DOHH2 (cell line): Measurements from ENCODE around the gene PAPPA.

Source experiments
- H3F3A ChIP-seq: fragments of 200-600 bp; sonication (generic), shearing (Covaris generic); 2 replicates; pipeline ENCODE4 v1.6.0; 2016; ENCODE audit warnings: antibody characterized with exemption, mild to moderate bottlenecking; ENCODE audit not compliant: control insufficient read depth, insufficient read depth
- H3K27ac ChIP-seq: fragments of 200-600 bp; sonication (generic); 2 replicates; pipeline ENCODE4 v1.5.1; 2014; ENCODE audit warnings: low read depth, mild to moderate bottlenecking, low read length, moderate library complexity
- H3K27me3 ChIP-seq: fragments of 200-600 bp; sonication (generic); 2 replicates; pipeline ENCODE4 v1.6.1; 2014; ENCODE audit warnings: mild to moderate bottlenecking, low read length, mixed read lengths; ENCODE audit not compliant: control insufficient read depth
- H3K36me3 ChIP-seq: fragments of 200-600 bp; sonication (generic); 2 replicates; pipeline ENCODE4 v1.6.1; 2014; ENCODE audit warnings: mild to moderate bottlenecking, low read length, moderate library complexity, mixed read lengths; ENCODE audit not compliant: control insufficient read depth
- H3K4me1 ChIP-seq: fragments of 200-600 bp; sonication (generic); 2 replicates; pipeline ENCODE4 v1.6.1; 2014; ENCODE audit warnings: mild to moderate bottlenecking, low read length, mixed read lengths; ENCODE audit not compliant: control insufficient read depth
- H3K4me2 ChIP-seq: fragments of 200-600 bp; sonication (generic); 2 replicates; pipeline ENCODE4 v1.6.0; 2014; ENCODE audit warnings: mild to moderate bottlenecking, low read length, moderate library complexity
- H3K4me3 ChIP-seq: fragments of 200-600 bp; sonication (generic); 2 replicates; pipeline ENCODE4 v1.5.1; 2014; ENCODE audit warnings: mild to moderate bottlenecking, low read length, mixed read lengths
- H3K79me2 ChIP-seq: fragments of 200-600 bp; sonication (generic); 2 replicates; pipeline ENCODE4 v1.6.1; 2014; ENCODE audit warnings: mild to moderate bottlenecking, low read length, mixed read lengths; ENCODE audit not compliant: control insufficient read depth
- H3K9me2 ChIP-seq: fragments of 200-600 bp; sonication (generic); replicated peaks from 2 replicates; pipeline ENCODE4 v1.6.1; 2014; ENCODE audit warnings: mild to moderate bottlenecking, low read length, mixed read lengths; ENCODE audit not compliant: control insufficient read depth
- H3K9me3 ChIP-seq: fragments of 200-600 bp; sonication (generic); 2 replicates; pipeline ENCODE4 v1.6.1; 2014; ENCODE audit warnings: antibody characterized with exemption, low read length, mixed read lengths; ENCODE audit not compliant: control insufficient read depth, insufficient read depth
- H4K20me1 ChIP-seq: fragments of 200-600 bp; sonication (generic); 2 replicates; pipeline ENCODE4 v1.6.0; 2014; ENCODE audit warnings: low read depth, mild to moderate bottlenecking, antibody characterized with exemption, low read length, moderate library complexity; ENCODE audit not compliant: control insufficient read depth, insufficient read depth
- CTCF ChIP-seq: fragments of 200-600 bp; sonication (generic); IDR thresholded peaks from one replicate; pipeline ENCODE4 v1.5.1; 2014; ENCODE audit warnings: antibody characterized with exemption, mild to moderate bottlenecking, low read depth, low read length; ENCODE audit not compliant: poor library complexity, severe bottlenecking
- EZH2phosphoT487 ChIP-seq: fragments of 200-600 bp; sonication (generic); IDR thresholded peaks from 2 replicates; pipeline ENCODE4 v1.6.1; 2017; ENCODE audit warnings: borderline replicate concordance, mild to moderate bottlenecking, antibody characterized with exemption, low read length, moderate library complexity, mixed read lengths

Gene PAPPA

GRCh38 chr9:116212986-116213692 is 59.5 kb downstream of the PAPPA start:
- TF ChIP-seq EZH2phosphoT487, result no peak
- TF ChIP-seq CTCF, result no peak
- Histone ChIP-seq H3K36me3 (no peaks in the 10 kb centered on the region), H3K4me2 (no peak overlapping the region)

GRCh38 chr9:116213693-116214047 is 60.1 kb downstream of the PAPPA start:
- TF ChIP-seq EZH2phosphoT487 (no peak), CTCF (no peak)
- H3K79me2 ChIP-seq, result no peaks in the 10 kb centered on the region
- H3K9me2 ChIP-seq, result no peaks in the 10 kb centered on the region
- no peaks in the 10 kb centered on the region for H3K36me3 ChIP-seq
- no peak overlapping the region for H3K4me3 ChIP-seq
- H3K9me3 ChIP-seq, result no peaks in the 10 kb centered on the region
- no peaks in the 10 kb centered on the region for H3F3A ChIP-seq
- H3K27me3 ChIP-seq, result no peaks in the 10 kb centered on the region
- H4K20me1 ChIP-seq, result no peaks in the 10 kb centered on the region
- H3K4me1 ChIP-seq, result no peaks in the 10 kb centered on the region
- H3K27ac ChIP-seq, result no peak overlapping the region
- no peak overlapping the region for H3K4me2 ChIP-seq

More at GRCh38 chr9:116212986-116213692, 59.5 kb downstream of the PAPPA start:
- no peak overlapping the region for H3K4me3 ChIP-seq
- no peaks in the 10 kb centered on the region for H3K9me2 ChIP-seq
- no peaks in the 10 kb centered on the region for H3K79me2 ChIP-seq
- no peaks in the 10 kb centered on the region for H3K9me3 ChIP-seq
- no peaks in the 10 kb centered on the region for H4K20me1 ChIP-seq
- H3K4me1 ChIP-seq, result no peaks in the 10 kb centered on the region
- no peak overlapping the region for H3K27ac ChIP-seq
- no peaks in the 10 kb centered on the region for H3K27me3 ChIP-seq
- no peaks in the 10 kb centered on the region for H3F3A ChIP-seq

- Histone ChIP-seq H3K79me2 (no peaks in the 10 kb centered on the region), H3K4me1 (no peaks in the 10 kb centered on the region), H3K4me3 (no peak overlapping the region), H3K4me2 (no peak overlapping the region), H3K9me3 (no peaks in the 10 kb centered on the region), H3K36me3 (no peaks in the 10 kb centered on the region), H3K27ac (no peak overlapping the region), H3K9me2 (no peaks in the 10 kb centered on the region), H4K20me1 (no peaks in the 10 kb centered on the region), H3K27me3 (no peaks in the 10 kb centered on the region), H3F3A (no peaks in the 10 kb centered on the region)
- TF ChIP-seq EZH2phosphoT487 (no peak), CTCF (no peak)
Measured at GRCh38 chr9:116218399-116218798, 64.8 kb downstream of the PAPPA start.
